ENCODE data around the gene ABCC8. TPM values are rescaled to one million over a fixed set of nuclear protein-coding genes. Genes with fewer than 3 reads are reported as not detected.

The ABCC8 gene
- total and polyA plus RNA-seq, 10 of the 15 experiments (the other 5 are each of a cell fraction or from before 2014, with no cell fraction given): not detected

DNA sequence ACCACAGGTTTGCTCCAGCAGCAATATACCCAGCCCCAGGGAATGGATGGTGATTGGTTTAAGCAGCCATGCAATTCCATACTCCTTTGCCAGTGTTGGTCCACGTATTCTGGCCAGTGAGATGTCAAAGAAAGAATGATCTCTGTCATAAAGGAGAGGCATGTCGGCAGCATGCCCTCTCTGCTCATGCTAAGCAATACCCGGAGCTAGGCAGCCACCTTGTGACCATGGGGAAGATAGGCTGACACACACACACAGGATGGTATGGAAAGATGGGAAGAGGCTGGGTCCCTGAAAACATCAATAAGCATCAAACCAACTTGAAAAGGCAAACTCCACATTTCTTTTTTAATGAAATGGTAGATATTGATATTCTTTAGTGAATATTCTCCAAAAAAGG, 5.1 kb downstream of the ABCC8 start:
- no peak overlapping the region for H2AFZ ChIP-seq (ENCODE audit: control insufficient read depth, low read depth, low read length)
- no peaks in the 10 kb centered on the region for H3K79me2 ChIP-seq (ENCODE audit: control insufficient read depth, insufficient read depth, low read length)
- H3K4me3 ChIP-seq: no peak overlapping the region
- in situ Hi-C loops (cut with MboI) (no loop called here), intact Hi-C loops (cut with micrococcal nuclease; ENCODE audit: unreplicated experiment) (no loop called here)
- no peak overlapping the region for H3K9ac ChIP-seq (ENCODE audit: control insufficient read depth, insufficient read depth, low read length)
- BruUV-seq (replicated peaks): no TSS peak
- no peak for FAIRE-seq
- RAD21 ChIA-PET (ENCODE audit: unreplicated experiment): no interaction called here
- POLR2A ChIA-PET: no interaction called here
- no peaks in the 10 kb centered on the region for H4K20me1 ChIP-seq (ENCODE audit: control insufficient read depth, insufficient read depth)
- H3K9me3 ChIP-seq (replicated peaks; ENCODE audit: control insufficient read depth, insufficient read depth, low read length): no peaks in the 10 kb centered on the region
- no peak for ATAC-seq
- peaks cover 3 to 12% of the 10 kb centered on the region in 2 experiments; a peak in 3 of 4 replicates for H3K27me3 ChIP-seq (replicated peaks in 1 of 2; ENCODE audit: control insufficient read depth in 2 of 2, insufficient read depth in 2 of 2, low read length in 1 of 2)
- TF ChIP-seq ZNF687 (IDR thresholded peaks at IDR 0.05): no peak
- TF ChIP-seq TBL1XR1 (IDR thresholded peaks at IDR 0.05; ENCODE audit: low read depth, low read length): no peak
- TF ChIP-seq ESRRA (IDR thresholded peaks at IDR 0.05; ENCODE audit: low read length): no peak
- TF ChIP-seq RAD51 (IDR thresholded peaks at IDR 0.05): no peak
- TF ChIP-seq YY1 (IDR thresholded peaks at IDR 0.05; ENCODE audit: low read depth, low read length): no peak
- TF ChIP-seq BMI1 (IDR thresholded peaks at IDR 0.05; ENCODE audit: borderline replicate concordance): no peak
- TF ChIP-seq CHD4 (IDR thresholded peaks at IDR 0.05): no peak
- TF ChIP-seq PAX8 (IDR thresholded peaks at IDR 0.05): no peak
- TF ChIP-seq CREB1 (IDR thresholded peaks at IDR 0.05; ENCODE audit: low read depth): no peak
- TF ChIP-seq NKRF (conservative IDR thresholded peaks at IDR 0.05): no peak
- TF ChIP-seq STAT3 (IDR thresholded peaks at IDR 0.05; ENCODE audit: low read depth, low read length): no peak
- TF ChIP-seq SREBF2 (IDR thresholded peaks at IDR 0.05; ENCODE audit: low read length): no peak
- no peak for TF ChIP-seq MYB (IDR thresholded peaks at IDR 0.05; ENCODE audit: borderline replicate concordance, low read depth, low read length)
- no peak for TF ChIP-seq HDAC2 (IDR thresholded peaks at IDR 0.05)
- no peak overlapping the region for H3K27ac ChIP-seq (ENCODE audit: control insufficient read depth, insufficient read depth)
- WGBS (ENCODE audit: insufficient coverage, insufficient replicate concordance, low lambda C conversion rate, missing lambda C conversion rate): 15% methylated on average over 3 of the region's 3 CpGs
- no peak overlapping the region for H3K4me2 ChIP-seq (ENCODE audit: control insufficient read depth, insufficient read depth)
- no peak for DNase-seq (ENCODE audit: low read depth, low spot score)
- SMC1A ChIA-PET (ENCODE audit: uncharacterized antibody, unreplicated experiment): no interaction called here
- no peaks in the 10 kb centered on the region for H3K36me3 ChIP-seq (ENCODE audit: control insufficient read depth in 2 of 2, insufficient read depth in 2 of 2, low read length in 1 of 2)
- CTCF ChIA-PET: interaction anchor here (1.4 kb wide), 1 partner anchor 79 kb away, joined by 3 read pairs; no protein-coding TSS in a partner anchor
- H3K4me1 ChIP-seq (ENCODE audit: control insufficient read depth, insufficient read depth, low read length): no peaks in the 10 kb centered on the region
